ENCODE measurements around the gene MYO1H.

The MYO1H gene

GRCh38 chr12:109377139-109377685, 29.5 kb downstream of the MYO1H start:
- Histone ChIP-seq H3K27ac (ENCODE audit: extremely low read depth, low read depth, low read length) (no peak overlapping the region), H3K9me3 (ENCODE audit: control insufficient read depth, insufficient read depth, low read depth, low read length) (no peaks in the 10 kb centered on the region), H3K4me3 (ENCODE audit: low read depth, low read length) (no peak overlapping the region), H3K36me3 (ENCODE audit: control insufficient read depth in 2 of 2, insufficient read depth in 1 of 2, low read length in 2 of 2) (no peaks in the 10 kb centered on the region), H3K4me1 (ENCODE audit: control insufficient read depth, insufficient read depth, low read length) (no peaks in the 10 kb centered on the region)
- ChIA-PET POLR2A (no interaction called here), CTCF (interaction anchor here (0.7 to 3.4 kb wide), 5 partner anchors 8 to 113 kb away, joined by 4 to 15 read pairs (median 6); no protein-coding TSS in a partner anchor)
- TF ChIP-seq ZSCAN18 (tag by site-specific recombination; IDR thresholded peaks at IDR 0.05) (no peak), PRDM1 (tag by site-specific recombination; IDR thresholded peaks at IDR 0.05) (no peak), ZNF426 (tag by site-specific recombination; IDR thresholded peaks at IDR 0.05) (no peak), ZNF677 (tag by site-specific recombination; IDR thresholded peaks at IDR 0.05) (no peak), ZNF514 (tag by site-specific recombination; IDR thresholded peaks at IDR 0.05) (no peak), ZNF23 (tag by site-specific recombination; IDR thresholded peaks at IDR 0.05; ENCODE audit: borderline replicate concordance) (no peak), WT1 (tag by site-specific recombination; IDR thresholded peaks at IDR 0.05) (no peak), HOXA7 (CRISPR knock-in tag; IDR thresholded peaks at IDR 0.05; ENCODE audit: borderline replicate concordance) (no peak), IKZF3 (tag by site-specific recombination; IDR thresholded peaks at IDR 0.05) (no peak), ZNF398 (tag by site-specific recombination; IDR thresholded peaks at IDR 0.05) (no peak), ZBTB17 (tag by site-specific recombination; IDR thresholded peaks at IDR 0.05) (no peak), GLI4 (tag by site-specific recombination; IDR thresholded peaks at IDR 0.05) (no peak), HIC1 (tag by site-specific recombination; IDR thresholded peaks at IDR 0.05) (no peak), ZNF423 (tag by site-specific recombination; IDR thresholded peaks at IDR 0.05) (no peak), ELK4 (IDR thresholded peaks at IDR 0.05; ENCODE audit: borderline replicate concordance, low read depth, low read length) (no peak), KLF9 (tag by site-specific recombination; IDR thresholded peaks at IDR 0.05; ENCODE audit: low read depth) (no peak), ZNF114 (tag by site-specific recombination; IDR thresholded peaks at IDR 0.05) (no peak), ZNF174 (tag by site-specific recombination; IDR thresholded peaks at IDR 0.05) (no peak), ZNF202 (tag by site-specific recombination; IDR thresholded peaks at IDR 0.05; ENCODE audit: borderline replicate concordance) (no peak), EGR2 (tag by site-specific recombination; IDR thresholded peaks at IDR 0.05; ENCODE audit: low read depth) (no peak)
